GM19438 (cell line): ENCODE results near the gene PRKCB.
"Not testable (repeated sequence)": the region's sequence is repeated elsewhere in the genome, so short reads cannot be mapped to it uniquely, and the experiment has no call there.

Experiments
- ATAC-seq: cut with Tn5 transposase; IDR thresholded peaks from one replicate; pipeline ENCODE4 v1.9.1; 2021; ENCODE audit warnings: low read depth; ENCODE audit not compliant: unreplicated experiment

PRKCB gene

DNA sequence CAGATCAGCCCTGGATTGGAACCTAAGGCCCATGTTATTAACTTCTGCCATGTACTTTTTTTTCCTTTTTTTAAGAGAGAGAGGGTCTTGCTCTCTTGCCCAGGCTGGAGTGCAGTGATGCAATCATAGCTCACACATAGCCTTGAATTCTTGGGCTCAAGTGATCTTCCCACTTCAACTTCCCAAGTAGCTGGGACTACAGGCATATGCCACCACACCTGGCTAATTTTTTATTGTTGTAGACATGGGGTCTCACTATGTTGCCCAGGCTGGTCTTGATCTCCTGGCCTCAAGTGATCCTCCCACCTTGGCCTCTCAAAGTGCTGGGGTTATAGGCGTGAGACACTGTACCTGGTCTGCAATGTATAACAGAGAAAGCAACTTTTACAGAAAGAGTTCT is 194.1 kb downstream of the PRKCB start:
- not testable (repeated sequence) for ATAC-seq

DNA sequence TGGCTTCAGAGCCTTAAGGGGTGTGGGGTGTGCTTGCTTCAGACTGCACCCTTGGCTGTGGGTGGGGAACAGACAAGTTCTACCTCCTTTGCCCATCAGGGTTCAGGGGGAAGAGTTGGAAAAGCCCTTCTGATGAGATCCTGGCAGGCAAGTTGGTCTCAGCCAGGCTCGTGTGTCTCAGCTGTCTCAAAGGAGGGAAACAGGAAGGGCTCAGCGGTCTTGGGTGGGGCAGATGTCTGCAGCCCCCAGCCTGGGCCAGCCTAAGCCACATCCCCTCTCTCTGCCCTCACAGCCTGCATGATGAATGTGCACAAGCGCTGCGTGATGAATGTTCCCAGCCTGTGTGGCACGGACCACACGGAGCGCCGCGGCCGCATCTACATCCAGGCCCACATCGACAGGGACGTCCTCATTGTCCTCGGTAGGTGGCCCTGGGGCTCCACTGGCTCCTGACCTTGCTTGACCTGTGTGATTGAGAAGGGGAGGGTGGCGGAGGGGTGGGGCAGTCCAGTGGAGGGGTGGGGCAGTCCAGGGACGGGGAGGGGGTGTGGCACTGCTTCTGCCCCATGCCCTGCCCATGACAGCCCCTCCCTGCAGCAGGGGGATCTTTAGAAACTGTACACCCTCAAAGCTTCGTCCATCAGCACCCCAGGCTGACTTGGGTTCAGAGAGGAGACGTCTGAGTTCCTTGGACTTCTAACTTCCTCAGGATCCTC is 199.5 kb downstream of the PRKCB start:
- no peak for ATAC-seq

DNA sequence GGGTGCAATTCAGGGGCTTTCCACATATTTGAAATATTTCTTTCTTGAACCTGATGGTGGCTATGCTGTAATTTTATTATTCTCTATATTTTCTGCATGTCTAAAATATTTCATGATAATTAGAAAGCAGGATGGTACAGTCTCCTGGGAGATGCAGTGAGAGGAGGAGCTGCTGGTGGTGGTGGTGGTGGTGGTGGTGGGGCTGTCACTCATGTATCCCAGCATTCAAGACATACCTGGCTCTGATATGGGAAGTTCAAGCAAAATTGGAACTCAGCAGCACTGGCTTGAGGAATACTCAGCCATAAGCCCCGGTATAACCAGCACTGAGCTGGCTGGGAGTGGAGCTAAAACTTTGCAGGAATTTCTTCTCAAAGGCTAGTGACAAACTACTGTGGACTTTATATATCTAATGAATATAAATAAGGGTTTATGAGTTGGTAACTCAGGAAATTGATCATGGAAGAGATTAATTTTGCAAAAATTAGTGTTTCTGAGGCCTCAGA is 200.3 kb downstream of the PRKCB start:
- ATAC-seq: no peak

DNA sequence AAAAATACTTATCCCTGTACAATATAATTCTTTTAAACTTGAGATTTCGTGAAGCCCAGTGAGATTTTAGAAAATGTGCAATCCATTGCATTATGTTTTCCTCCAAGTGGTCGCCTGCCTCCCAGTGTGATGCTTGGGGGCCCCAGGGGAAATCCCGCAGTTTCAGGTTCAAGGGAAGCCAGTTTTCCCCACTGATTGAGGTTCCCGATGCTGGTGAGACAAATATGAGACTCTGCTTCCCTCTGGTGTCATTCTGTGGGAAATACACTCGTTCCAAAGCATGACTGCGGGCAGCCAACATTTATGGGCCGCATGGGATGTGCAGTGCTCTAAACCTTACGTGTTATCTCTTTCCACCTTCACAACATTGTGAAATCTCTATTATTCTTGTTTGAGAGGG is 200.8 kb downstream of the PRKCB start:
- ATAC-seq: no peak

DNA sequence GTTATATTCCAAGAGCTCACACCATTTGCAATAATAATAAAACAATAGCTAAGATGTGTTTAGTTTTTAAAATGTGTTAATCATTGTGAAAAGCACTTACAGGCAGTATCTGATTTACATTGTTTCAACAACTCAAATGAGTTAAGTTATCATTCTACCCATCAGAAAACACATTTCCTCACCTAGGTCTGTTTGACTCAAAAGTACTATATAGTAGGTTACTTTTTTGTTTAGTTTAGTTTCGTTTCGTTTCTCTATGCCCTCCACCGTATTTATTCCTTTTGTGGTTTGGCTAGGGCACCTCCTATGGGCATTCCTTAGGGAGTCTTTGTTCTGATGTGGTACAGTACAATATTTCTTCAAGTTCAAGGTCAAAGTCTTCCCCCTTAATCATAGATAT is 201.6 kb downstream of the PRKCB start:
- ATAC-seq: no peak

DNA sequence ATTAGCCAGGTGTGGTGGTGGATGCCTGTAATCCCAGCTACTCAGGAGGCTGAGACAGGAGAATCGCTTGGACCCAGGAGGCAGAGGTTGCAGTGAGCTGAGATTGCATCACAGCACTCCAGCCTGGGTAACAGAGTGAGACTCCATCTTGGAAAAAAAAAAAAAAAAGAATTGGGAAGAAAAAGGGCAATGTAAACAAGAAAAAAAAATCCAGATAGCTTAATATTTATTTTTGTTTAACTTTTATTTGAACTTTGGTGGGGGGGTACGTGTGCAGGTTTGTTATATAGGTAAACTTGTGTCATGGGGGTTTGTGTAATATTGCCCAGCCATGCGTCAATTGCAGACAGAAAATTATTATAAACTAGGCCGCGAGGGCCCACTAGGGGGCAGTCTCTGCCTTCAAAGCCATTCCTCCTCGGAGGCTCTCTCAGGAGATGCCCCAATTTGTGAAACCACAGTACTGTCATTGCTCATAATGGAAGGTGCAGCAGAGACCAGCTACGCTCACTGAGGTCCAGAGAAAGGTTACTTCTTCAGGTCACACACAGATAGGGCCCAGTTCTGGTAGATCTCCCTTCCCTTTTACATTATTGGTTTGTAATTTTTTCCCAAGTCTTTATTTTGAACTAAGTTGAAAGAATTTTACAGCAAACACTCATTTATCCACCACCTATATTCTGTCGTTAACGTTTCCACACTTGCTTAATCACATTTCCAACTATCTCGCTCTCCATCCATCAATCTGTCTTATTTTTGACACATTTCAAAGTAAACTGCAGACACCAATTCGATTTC is 206.2 kb downstream of the PRKCB start:
- ATAC-seq: no peak

DNA sequence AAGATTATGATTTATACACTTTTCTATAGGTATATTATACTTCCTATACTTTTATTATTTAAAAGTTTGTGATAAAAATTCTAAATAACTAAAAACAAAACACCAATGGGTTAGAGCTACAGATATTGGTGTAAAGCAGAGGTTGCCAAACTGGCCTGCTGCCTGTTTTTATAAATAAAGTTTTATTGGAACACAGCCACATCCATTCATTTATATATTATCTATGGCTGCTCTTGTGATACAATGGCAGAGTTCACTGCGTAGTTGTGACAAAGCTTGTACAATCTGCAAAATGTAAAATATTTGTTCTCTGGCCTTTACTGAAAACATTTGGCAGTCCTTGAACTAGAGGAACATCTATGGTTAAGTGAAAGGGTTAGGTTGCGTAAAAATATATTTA is 208.7 kb downstream of the PRKCB start:
- ATAC-seq: no peak

DNA sequence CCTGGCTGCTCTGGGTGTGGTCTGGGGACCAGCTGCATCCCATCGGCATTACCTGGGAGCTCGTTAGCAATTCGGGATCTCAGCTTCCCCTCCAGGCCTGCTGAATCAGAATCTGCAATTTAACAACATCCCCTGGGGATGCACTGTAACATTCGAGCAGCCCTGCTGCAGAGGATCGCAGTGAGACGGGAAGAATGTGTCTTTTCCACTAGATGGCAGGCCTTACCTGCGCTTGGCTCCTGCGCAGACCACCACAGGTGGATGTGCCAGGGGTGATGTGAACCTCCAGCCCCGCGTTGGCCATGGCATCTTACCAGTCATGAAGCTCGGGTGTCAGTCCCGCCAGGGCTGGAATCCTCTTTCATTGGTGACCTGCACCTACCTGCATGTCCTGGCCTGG is 209.9 kb downstream of the PRKCB start:
- ATAC-seq: no peak

DNA sequence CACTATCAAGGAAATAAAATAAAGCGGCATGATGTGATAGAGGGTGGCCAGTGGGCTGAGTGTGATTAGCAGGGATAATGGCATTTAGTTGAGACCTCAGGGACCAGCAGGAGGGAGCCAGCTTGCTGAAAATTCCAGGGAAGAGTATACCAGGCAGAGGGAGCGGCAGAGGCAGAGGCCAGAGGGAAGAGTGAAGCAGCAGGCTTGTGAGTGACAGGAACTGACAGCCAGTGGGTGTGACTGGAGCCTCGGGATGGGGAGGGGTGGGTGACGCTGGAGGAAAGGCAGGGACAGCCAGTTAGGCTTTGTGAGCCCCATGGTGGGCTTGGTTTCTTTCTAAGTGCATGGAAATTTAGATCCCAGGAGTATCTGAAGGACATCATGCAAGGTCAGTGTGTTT is 210.7 kb downstream of the PRKCB start:
- ATAC-seq: no peak

DNA sequence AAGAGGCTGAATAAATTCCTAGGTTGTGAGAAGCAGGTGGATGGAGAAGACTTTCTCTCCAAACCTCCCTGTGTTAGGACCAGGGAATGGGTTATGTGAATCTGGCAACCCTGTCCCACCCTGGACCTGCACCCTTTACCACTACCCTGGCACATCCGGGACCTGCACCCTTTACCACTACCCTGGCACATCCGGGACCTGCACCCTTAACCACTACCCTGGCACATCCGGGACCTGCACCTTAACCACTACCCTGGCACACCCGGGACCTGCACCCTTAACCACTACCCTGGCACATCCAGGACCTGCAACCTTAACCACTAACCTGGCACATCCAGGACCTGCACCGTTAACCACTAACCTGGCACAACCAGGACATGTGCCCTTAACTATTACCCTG is 213.3 kb downstream of the PRKCB start:
- ATAC-seq: no peak

DNA sequence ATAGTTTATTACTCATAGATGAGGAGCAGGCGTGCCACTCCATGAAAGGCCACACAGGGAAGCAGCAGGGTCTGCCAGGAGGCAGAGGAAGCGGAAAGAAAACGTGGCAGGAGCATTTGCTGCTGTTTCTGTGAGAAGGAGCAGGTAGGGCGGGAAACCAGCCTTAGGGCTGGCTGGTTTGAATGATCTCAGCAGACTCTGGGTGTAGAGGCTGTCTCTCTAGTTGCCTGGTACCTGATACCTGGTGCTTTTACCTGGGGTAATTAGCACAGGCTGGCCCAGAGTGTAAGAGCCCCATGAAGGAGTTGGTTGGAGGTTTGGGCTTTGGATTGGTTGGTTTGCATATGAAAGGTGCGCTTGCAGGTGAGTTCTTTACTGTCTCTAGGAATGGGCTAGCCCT is 215.3 kb downstream of the PRKCB start:
- no peak for ATAC-seq

DNA sequence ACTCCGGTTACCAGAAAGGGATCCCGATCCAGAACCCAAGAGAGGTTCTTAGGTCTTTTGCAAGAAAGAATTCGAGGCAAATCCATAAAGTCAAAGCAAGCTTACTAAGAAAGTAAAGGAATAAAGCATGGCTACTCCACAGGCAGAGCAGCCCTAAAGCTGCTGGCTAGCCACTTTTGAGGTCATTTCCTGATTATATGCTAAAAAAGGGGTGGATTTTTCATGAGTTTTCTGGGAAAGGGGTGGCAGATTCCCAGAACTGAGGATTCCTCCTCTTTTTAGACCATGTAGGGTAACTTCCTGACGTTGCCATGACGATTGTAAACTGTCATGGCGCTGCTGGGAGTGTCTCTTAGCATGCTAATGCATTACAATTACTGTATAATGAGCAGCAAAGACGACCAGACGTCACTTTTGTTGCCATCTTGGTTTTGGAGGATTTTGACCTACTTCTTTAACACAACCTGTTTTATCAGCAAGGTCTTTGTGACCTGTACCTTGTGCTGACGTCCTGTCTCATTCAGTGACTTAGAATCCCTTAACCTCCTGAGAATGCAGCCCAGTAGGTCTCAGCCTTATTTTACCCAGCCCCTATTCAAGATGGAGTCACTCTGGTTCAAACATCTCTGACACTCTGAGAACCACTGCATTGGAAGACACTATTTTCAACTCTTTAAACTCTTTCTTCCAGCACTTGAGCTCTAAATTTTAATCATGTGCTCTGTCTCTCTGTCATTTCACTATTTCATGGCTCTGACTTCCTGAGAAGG is 216.7 kb downstream of the PRKCB start:
- no peak for ATAC-seq

DNA sequence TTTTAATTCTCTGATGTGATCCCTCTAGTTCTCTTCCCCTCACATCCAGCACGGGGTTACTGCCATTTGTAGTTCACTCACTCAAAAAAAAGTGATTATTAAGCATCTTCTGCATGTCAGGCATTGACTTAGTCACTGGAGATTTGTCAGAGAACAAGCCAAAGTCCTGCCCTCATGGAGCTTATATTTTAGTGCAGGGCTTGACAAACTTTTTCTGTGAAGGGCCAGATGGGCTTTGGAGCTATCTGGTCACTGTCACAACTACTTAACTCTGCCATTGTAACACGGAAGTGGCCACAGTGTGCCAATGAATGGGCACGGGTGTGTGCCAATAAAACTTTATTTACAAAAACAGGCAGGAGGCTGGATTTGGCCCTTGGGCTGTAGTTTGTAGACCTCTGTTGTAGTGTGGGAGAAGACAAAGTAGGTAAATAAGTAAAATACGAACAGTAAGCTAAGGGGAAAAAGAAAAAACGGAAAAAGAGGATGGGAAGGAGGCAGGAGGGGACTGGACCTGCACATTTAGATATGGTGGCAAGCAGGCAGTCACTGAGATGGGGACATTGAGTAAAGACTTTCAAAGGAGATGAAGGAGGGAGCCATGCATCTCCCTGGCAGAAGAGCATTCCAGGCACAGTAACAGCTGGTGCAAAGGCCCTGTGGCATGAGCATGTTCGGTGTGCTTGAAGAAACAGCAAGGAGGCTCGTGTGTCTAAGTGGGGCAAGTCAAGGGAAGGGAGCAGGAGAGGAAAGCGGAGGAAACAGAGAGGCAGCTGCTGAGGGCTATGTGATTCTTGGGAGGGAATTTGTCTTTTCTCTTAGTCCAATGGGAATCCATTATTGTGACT is 217.5 kb downstream of the PRKCB start:
- ATAC-seq: no peak

DNA sequence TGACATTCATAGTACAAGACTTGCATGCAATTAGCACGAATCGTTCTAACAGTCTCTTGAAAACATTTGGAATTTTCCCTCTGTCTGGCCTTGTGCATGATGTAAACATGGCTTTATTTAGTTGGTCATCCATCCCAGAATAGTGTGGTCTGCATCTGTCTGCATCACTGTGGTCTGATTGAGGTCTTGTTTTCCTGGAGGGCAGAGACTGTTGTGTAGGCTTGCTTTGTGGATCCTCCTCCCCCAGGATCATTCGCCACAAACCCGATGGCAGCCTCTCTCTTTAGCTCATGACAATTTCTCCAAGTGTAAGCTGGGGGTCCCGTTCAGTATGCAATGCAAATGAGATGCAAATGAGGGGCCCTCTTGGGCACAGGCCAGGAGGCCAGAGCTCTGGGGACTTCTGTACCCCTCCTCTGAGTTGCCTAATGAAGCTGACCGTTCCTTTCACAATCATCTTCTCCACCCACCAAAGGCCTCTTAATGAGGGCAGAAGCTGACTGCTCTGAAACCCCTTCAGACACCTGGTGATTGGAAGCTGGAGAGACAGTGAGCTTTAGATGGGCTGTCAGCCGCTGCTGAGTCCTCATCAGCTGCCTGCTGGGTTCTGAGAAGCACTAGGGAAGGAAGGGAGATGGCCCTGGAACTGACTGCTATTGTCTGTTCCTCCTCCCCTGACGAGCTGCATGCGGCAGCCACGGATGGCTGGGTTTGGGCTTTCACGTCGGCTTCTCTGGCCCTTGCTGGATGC is 219.1 kb downstream of the PRKCB start:
- no peak for ATAC-seq

DNA sequence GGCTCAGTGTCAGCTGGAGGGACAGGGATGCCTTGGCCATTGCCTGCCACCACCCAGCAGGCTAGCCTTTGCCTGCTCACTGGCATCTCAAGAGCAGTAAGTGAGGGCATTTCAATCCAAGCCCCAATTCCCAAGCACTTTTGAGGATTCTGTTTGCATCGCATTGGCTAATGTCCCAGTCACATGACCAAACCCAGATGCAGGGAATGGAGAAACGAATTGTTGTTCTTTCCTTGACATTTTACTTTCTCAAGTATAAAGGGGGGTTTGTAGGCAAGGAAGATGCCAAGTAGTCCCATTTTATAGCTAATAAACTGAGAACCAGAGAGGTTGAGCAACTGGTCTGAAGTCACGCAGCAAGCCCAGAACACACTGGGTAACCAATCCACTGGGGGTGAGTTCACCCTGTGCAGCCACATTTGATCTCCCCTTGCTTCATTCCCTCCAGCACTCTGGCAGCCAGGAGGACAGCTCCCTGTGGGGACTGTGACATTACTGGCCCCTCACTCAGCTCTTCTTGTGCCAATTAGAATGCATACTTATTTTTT is 226.6 kb downstream of the PRKCB start:
- no peak for ATAC-seq

DNA sequence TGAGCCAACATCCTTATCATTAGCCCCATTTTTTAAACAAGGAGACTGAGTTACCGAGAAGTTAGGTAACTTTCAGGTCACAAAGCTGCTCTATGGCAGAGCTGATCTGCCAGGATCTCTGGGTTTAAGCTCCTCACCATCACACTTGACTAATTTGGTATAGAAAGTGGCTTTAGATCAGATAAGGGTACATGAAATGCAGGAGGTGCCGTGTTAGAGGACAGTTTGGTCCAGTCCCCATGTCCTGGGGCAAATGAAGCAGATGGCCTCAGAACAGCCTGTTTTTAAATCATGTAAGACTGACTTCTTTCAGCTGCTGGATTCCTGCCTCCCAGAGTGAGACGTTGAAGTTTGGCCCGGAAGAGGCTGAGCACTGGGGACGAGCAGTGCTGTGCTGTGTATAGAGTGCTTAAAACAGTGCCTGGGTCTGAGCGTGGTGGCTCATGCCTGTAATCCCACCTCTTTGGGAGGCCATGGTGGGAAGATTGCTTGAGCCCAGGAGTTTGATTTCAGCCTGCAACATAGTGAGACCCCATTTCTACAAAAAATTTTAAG is 233.3 kb downstream of the PRKCB start:
- ATAC-seq: no peak

DNA sequence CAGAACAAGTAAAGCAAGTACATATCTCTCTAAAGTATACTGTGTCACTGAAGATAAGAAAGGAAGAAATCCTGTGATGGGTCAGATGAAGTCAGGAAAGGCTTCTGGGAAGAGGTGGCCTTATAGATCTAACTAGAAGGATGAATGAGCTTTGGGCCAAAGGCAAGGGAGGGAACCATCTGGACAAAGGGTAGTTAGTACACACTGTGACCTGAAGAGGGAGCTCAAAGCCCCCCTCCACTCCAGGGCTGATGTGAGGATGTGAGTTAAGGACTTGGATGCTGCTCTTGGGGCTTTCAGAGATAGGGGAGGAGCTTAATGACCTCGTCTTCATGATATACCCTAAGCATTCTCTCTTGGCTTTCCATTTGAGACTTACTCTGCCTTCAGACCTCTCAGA is 235.1 kb downstream of the PRKCB start:
- ATAC-seq: no peak

DNA sequence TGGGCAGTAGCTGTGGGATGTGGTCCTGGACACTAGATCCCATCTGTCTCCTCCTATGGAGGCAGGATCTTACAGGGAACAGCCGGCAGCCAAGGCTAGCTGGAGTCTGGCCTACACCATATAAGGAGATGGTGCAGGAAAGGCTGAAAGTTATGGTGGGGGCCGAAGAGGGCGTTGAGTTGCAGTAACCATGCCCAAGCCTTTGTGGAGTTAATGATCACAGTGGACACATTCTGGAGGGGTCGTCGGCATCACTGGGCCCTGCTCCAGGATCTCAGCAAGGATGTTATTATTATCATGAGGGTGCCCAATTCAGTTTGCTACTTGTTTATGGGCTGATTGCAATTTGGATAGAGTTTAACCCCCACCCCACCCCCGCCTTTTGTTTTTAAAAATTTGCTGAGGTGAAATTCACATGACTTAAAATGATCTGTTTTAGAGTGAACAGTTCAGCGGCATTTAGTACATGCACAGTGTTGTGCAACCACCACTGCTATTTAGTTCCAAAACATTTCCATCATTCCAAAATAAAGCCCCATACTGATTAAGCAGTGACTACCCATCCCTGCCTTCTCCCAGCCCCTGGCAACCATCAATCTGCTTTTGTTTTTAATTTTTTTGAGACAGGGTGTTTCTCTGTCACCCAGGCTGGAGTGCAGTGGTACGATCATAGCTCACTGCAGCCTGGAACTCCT is 236.0 kb downstream of the PRKCB start:
- ATAC-seq: no peak

DNA sequence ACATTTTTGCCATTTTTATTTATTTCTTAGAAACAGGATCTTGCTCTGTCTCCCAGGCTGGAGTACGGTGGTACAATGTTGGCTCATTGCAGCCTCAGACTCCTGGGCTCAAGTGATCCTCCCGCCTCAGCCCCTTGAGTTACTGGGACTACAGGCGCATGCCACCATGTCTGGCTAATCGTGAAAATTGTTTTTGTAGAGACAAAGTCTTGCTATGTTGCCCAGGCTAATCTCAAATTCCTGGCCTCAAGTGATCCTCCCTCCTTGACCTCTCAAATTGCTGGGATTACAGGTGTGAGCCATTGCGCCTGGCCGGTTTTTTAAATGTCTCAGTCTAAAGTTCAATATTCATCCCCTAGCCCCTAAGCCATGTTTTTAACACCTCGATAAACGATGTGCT is 237.5 kb downstream of the PRKCB start:
- ATAC-seq: no peak
